Body of pancreas (tissue), 4 donors: ENCODE measurements around the gene TBC1D32. TPM values are rescaled to one million over a fixed set of nuclear protein-coding genes. Genes with fewer than 3 reads are reported as not detected.
A peak's percentile ranks its signal among the peaks of the same experiment; 100 is the strongest.
"Not testable (repeated sequence)": the region's sequence is repeated elsewhere in the genome, so short reads cannot be mapped to it uniquely, and the experiment has no call there.

Source experiments
- ATAC-seq: fragments of 150-250 bp; one replicate; pipeline ENCODE4 v1.9.1; 2016
- DNase-seq, 4 donors: peaks; one replicate each; pipeline ENCODE4 v3.0.0-alpha.2; 2019
- H3K27ac ChIP-seq, 4 donors: fragments of 200-600 bp; sonication (generic); 1 replicate in 3 of 4; 2 replicates in 1 of 4; pipeline versions ENCODE4 v1.5.1 to v1.6.1; 2016 to 2019; ENCODE audit warnings: mild to moderate bottlenecking in 1 of 4, mixed read lengths in 1 of 4, moderate library complexity in 1 of 4
- H3K27me3 ChIP-seq, 2 donors: fragments of 200-600 bp; sonication (generic); one replicate each; pipeline ENCODE4 v1.6.0; 2016; ENCODE audit warnings: mild to moderate bottlenecking in 1 of 2
- H3K36me3 ChIP-seq, 2 donors: fragments of 200-600 bp; sonication (generic); replicated peaks in 1 of 2; 2 replicates each; pipeline ENCODE4 v1.5.1; 2016; ENCODE audit warnings: low read depth in 2 of 2; ENCODE audit not compliant: insufficient read depth in 1 of 2
- H3K4me1 ChIP-seq: fragments of 200-600 bp; sonication (generic); one replicate; pipeline ENCODE4 v1.6.0; 2016
- H3K4me3 ChIP-seq, 2 donors: fragments of 200-600 bp; sonication (generic); 1 replicate in 1 of 2; 2 replicates in 1 of 2; pipeline ENCODE4 v1.5.1; 2016 to 2019
- H3K9me3 ChIP-seq, 3 donors: fragments of 200-600 bp; sonication (generic); 1 replicate in 2 of 3; 2 replicates in 1 of 3; pipeline ENCODE4 v1.5.1; 2016
- POLR2A ChIP-seq, 3 donors: fragments of 450-650 bp; IDR thresholded peaks; one replicate each; pipeline ENCODE4 v1.6.1; 2016; ENCODE audit warnings: antibody characterized with exemption in 3 of 3, mild to moderate bottlenecking in 2 of 3
- WGBS, 2 donors: methylation state at CpG; one replicate each; pipeline ENCODE4 v1.1.5; 2017; 5-methylcytosine and 5-hydroxymethylcytosine counted together
- intact Hi-C: fragments of 100-400 bp; cut with DNase I; formaldehyde crosslinking; loops from one replicate; pipeline ENCODE4 v1.15.1; 2023
- total RNA-seq, 2 donors: library from RNA; depleted of rRNA; stranded (reverse); fragments of >200 nt; gene quantifications; one replicate each; pipeline ENCODE4 v1.1.0, GENCODE V29; 2016
- TF ChIP-seq, protein P1 (sequence below), 7 experiments: fragments of 450-650 bp in 4 of 7; fragments of 200-600 bp in 3 of 7; sonication (generic) in 3 of 7; IDR thresholded peaks; one replicate each; pipeline ENCODE4 v1.5.1; 2016 to 2019; ENCODE audit warnings: antibody characterized with exemption in 7 of 7

The TBC1D32 gene
- total RNA-seq, 2 donors from 2014 or later, result 11.4 to 14.5 TPM

DNA sequence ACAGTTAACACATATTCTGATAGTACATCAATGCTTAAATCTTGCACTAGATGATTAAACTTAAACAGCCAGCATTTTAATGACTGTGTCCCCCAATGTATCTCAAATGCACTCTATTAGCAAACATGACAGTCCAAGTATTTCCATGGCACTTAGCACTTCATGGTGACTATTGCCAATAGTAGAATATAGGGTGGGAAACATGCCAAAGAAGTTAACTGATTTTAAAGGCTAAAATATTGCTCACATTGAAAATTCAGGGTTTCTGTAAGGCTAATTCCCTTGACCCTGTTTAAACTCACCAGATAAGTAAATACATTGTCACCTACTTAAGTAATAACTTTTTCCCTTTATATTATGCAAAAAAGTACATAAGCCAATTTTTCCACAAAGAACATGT is 266.9 kb downstream of the TBC1D32 start:
- DNase-seq, result no peak
- Histone ChIP-seq H3K4me1 (no peaks in the 10 kb centered on the region), H3K27ac (no peak overlapping the region), H3K27me3 (no peaks in the 10 kb centered on the region), H3K4me3 (no peak overlapping the region), H3K36me3 (no peaks in the 10 kb centered on the region), H3K9me3 (peaks cover 0 to 10% (median 0%) of the 10 kb centered on the region in 3 donors)
- intact Hi-C loops, result loop anchor here (10.0 kb wide), 1 partner anchor 237 kb away; no protein-coding TSS in a partner anchor
- no peak for TF ChIP-seq POLR2A (IDR thresholded peaks at IDR 0.05)
- TF ChIP-seq, protein P1, sequence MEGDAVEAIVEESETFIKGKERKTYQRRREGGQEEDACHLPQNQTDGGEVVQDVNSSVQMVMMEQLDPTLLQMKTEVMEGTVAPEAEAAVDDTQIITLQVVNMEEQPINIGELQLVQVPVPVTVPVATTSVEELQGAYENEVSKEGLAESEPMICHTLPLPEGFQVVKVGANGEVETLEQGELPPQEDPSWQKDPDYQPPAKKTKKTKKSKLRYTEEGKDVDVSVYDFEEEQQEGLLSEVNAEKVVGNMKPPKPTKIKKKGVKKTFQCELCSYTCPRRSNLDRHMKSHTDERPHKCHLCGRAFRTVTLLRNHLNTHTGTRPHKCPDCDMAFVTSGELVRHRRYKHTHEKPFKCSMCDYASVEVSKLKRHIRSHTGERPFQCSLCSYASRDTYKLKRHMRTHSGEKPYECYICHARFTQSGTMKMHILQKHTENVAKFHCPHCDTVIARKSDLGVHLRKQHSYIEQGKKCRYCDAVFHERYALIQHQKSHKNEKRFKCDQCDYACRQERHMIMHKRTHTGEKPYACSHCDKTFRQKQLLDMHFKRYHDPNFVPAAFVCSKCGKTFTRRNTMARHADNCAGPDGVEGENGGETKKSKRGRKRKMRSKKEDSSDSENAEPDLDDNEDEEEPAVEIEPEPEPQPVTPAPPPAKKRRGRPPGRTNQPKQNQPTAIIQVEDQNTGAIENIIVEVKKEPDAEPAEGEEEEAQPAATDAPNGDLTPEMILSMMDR (IDR thresholded peaks at IDR 0.05), result no peak
- ATAC-seq, result no peak

DNA sequence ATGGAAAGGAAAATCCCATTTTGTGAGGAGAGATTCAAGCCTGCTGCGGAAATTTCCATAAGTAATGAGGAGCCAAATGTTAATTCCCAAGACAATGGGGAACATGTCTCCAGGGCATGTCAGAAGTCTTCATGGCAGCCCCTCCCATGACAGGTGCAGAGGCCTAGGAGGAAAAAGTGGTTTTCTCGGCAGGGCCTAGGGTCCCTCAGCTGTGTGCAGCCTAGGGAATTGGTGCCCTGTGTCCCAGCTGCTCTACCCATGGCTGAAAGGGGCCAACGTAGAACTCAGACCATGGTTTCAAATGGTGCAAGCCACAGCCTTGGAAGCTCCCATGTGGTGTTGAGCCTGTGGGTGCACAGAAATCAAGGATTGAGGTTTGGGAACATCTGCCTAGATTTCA is 269.9 kb downstream of the TBC1D32 start:
- TF ChIP-seq, protein P1 (IDR thresholded peaks at IDR 0.05), result no peak
- no peak for TF ChIP-seq POLR2A (IDR thresholded peaks at IDR 0.05)
- no peak overlapping the region for H3K27ac ChIP-seq
- 85 to 90% methylated on average over 3 of the region's 3 CpGs for WGBS, 2 donors
- H3K4me3 ChIP-seq, result no peak overlapping the region
- peaks cover 0 to 9% (median 0%) of the 10 kb centered on the region in 3 donors for H3K9me3 ChIP-seq
- DNase-seq (no peak), ATAC-seq (no peak)
- no peaks in the 10 kb centered on the region for H3K27me3 ChIP-seq
- no peaks in the 10 kb centered on the region for H3K4me1 ChIP-seq
- no peaks in the 10 kb centered on the region for H3K36me3 ChIP-seq
- intact Hi-C loops, result loop anchor here (10.0 kb wide), 1 partner anchor 240 kb away; no protein-coding TSS in a partner anchor

DNA sequence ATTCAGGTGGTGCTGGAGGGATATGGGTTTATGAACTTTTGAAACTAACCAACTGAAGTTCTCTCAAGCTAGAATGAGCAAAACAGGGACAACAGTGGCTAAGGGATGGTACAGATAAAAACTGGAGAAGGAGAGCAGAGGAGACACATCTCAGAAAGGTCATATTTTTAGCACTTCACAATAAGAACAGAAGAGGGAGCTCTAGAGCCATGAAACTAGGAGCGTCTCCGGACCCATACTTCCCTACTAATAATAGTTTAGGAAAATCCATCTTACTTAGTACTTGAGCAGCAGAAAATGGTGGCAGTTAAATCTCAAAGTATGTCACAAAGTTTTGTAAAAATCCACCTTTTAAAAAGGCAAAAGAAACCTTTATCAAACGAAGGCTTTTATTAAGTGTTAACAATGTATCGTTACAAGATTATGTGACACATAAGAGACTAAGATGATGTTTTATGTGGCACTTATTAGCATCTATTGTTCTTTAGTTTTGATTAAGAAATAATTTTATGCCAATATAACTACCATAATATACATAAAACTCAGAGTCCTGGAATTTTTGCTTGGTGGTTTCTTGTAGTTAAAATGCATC is 278.6 kb downstream of the TBC1D32 start:
- intact Hi-C loops, result no loop called here
- H3K4me3 ChIP-seq, result no peak overlapping the region
- ATAC-seq, result peak; percentile 83

DNA sequence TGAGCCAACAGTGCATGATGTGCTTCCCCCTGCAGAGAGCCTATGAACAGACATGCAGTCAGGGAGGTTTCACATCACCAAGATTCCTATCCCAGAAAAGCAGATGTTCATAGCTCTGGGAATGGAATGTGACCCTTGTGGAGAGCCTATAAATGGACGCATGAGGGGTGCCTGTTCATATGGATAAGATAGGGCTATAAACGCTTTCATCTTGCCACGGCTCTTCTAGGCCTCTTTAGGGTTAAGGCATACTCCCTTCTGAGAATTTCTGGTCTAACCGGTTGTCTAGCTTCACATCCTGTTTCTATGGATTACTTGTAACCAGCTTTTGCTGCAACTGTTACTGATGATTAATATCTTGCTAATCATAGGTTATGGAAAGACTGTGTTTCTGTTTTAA is 285.7 kb downstream of the TBC1D32 start:
- H3K4me3 ChIP-seq, H3K27me3 ChIP-seq, DNase-seq, ATAC-seq, intact Hi-C loops, H3K27ac ChIP-seq, H3K9me3 ChIP-seq, H3K4me1 ChIP-seq, H3K36me3 ChIP-seq: not testable (repeated sequence)
- WGBS, 2 donors, result 45 to 55% methylated on average over 4 of the region's 4 CpGs

More for the DNA sequence above, 278.6 kb downstream of the TBC1D32 start:
- Histone ChIP-seq H3K4me1 (peaks cover 10% of the 10 kb centered on the region), H3K9me3 (no peaks in the 10 kb centered on the region), H3K27ac (no peak overlapping the region), H3K36me3 (no peaks in the 10 kb centered on the region), H3K27me3 (no peaks in the 10 kb centered on the region)
- TF ChIP-seq, protein P1 (IDR thresholded peaks at IDR 0.05), result peak in 6 of 7 experiments; percentile 57 to 71 (median 68)
- no peak for TF ChIP-seq POLR2A (IDR thresholded peaks at IDR 0.05)
- 32 to 33% methylated on average over 4 of the region's 4 CpGs for WGBS, 2 donors
- no peak for DNase-seq

DNA sequence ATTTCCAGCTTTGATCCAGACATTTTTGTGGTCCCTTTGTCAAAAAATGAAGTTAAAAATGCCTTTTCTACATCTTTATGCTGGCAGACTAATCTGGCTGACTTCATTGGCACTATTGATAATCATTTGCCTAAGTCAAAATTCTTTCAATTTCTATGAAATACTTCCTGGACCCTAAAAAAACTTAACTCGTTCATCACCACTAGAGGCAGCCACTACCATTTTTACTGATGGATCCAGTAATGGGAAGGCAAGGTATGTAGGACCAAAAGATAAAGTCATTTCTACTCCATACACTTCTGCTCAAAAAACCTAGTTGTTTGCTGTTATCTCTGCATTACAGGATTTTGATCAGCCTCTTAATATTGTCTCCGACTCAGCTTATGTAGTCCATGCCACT is 289.4 kb downstream of the TBC1D32 start:
- peaks cover 19% of the 10 kb centered on the region for H3K4me1 ChIP-seq
- intact Hi-C loops, H3K27me3 ChIP-seq, H3K4me3 ChIP-seq, H3K27ac ChIP-seq, H3K36me3 ChIP-seq, ATAC-seq, H3K9me3 ChIP-seq, DNase-seq: not testable (repeated sequence)
- 77 to 80% methylated on average over 2 of the region's 2 CpGs for WGBS, 2 donors

DNA sequence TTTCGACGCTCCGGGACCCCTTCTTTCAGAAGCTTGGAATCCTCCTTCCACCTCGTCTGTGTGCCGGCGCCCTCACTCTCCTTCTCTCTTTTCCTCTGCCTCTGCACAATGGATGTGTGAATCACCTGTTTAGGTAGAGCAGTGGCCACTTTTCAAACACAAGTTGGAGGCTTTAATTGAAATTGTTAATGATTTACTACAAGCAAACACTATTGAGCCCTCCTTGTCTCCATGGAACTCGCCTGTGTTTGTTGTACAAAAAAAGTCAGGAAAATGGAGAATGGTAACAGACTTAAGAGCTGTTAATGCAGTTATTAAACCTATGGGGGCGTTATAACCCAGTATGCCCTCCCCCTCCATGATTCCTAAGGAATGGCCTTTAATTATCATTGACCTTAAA is 290.6 kb downstream of the TBC1D32 start:
- H3K4me3 ChIP-seq, H3K36me3 ChIP-seq, H3K27me3 ChIP-seq, intact Hi-C loops, H3K9me3 ChIP-seq: not testable (repeated sequence)
- 6 to 11% methylated on average over 8 of the region's 8 CpGs for WGBS, 2 donors
- DNase-seq (peak; percentile 27 to 56 (median 40)), ATAC-seq (peak; percentile 90)
- Histone ChIP-seq H3K4me1 (peaks cover 19% of the 10 kb centered on the region), H3K27ac (peak overlapping the region; percentile 32 to 71 (median 66))
- TF ChIP-seq POLR2A (IDR thresholded peaks at IDR 0.05), result peak in 2 of 3 donors; percentile 44 to 46
- TF ChIP-seq, protein P1 (IDR thresholded peaks at IDR 0.05), result peak in 1 of 7 experiments; percentile 9

DNA sequence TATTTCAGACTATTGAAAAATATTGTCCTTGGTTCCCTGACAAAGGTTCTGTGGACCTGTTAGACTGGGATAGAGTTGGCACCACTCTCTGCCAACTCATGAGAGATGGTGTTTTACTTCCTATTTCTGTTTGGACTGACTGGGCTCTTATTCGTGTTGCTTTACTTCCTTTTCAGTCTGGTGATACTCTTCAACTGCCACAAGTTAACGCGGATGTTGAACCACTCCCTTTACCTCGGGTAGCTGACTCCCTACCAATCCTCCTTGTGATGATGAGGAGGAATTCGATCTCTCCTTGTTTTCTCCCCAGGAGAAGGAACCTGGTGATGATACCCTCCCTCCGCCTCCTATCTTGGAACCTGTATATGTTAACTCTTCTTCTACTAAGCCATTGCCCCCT is 291.1 kb downstream of the TBC1D32 start:
- peak; percentile 66 for ATAC-seq
- H3K4me3 ChIP-seq, result not testable (repeated sequence)

More for the DNA sequence above, 291.1 kb downstream of the TBC1D32 start:
- intact Hi-C loops, H3K27me3 ChIP-seq, H3K9me3 ChIP-seq, H3K36me3 ChIP-seq: not testable (repeated sequence)
- peak in 2 of 4 donors; percentile 7 to 19 for DNase-seq
- 19 to 25% methylated on average over 6 of the region's 6 CpGs for WGBS, 2 donors
- H3K4me1 ChIP-seq, result peaks cover 19% of the 10 kb centered on the region
- peak overlapping the region; percentile 17 to 71 (median 66) for H3K27ac ChIP-seq
